ENCODE measurements around the gene LINGO3. TPM values are rescaled to one million over a fixed set of nuclear protein-coding genes. Genes with fewer than 3 reads are reported as not detected.

LINGO3 gene
- total RNA-seq, 1 donor from 2014 or later: not detected

DNA sequence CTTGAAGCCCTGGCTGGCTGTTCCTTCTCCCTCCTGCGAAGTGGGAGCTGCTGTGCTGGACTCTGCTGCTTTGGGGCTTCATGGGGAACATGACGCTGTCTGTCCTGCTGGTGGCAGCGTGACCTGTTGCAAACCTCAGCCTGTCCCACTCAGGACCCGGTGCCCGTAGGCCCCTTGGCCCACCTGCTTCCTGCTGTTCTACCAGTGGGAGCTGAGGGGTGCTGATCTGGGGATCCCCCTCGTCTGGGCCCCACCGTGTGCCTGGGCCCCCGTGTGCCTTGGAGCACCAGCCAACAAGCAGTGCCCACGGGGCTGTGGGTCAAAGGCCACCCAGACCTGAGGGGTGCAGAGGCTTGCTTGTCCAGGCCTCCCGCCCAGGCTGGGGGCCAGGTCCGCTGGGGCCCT lies 25.9 kb upstream of the LINGO3 start:
- Histone ChIP-seq H3K9me3 (no peaks in the 10 kb centered on the region), H3K4me3 (no peak overlapping the region), H3K36me3 (peaks cover under 1 to 7% of the 10 kb centered on the region in 2 donors), H3K4me1 (peaks cover 2 to 22% of the 10 kb centered on the region in 2 donors), H3K27ac (no peak overlapping the region), H3K27me3 (no peaks in the 10 kb centered on the region)
- DNase-seq (ENCODE audit: low spot score in 2 of 2): no peak
- TF ChIP-seq, protein P1, sequence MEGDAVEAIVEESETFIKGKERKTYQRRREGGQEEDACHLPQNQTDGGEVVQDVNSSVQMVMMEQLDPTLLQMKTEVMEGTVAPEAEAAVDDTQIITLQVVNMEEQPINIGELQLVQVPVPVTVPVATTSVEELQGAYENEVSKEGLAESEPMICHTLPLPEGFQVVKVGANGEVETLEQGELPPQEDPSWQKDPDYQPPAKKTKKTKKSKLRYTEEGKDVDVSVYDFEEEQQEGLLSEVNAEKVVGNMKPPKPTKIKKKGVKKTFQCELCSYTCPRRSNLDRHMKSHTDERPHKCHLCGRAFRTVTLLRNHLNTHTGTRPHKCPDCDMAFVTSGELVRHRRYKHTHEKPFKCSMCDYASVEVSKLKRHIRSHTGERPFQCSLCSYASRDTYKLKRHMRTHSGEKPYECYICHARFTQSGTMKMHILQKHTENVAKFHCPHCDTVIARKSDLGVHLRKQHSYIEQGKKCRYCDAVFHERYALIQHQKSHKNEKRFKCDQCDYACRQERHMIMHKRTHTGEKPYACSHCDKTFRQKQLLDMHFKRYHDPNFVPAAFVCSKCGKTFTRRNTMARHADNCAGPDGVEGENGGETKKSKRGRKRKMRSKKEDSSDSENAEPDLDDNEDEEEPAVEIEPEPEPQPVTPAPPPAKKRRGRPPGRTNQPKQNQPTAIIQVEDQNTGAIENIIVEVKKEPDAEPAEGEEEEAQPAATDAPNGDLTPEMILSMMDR (IDR thresholded peaks at IDR 0.05): no peak
- intact Hi-C loops (cut with DNase I): no loop called here

DNA sequence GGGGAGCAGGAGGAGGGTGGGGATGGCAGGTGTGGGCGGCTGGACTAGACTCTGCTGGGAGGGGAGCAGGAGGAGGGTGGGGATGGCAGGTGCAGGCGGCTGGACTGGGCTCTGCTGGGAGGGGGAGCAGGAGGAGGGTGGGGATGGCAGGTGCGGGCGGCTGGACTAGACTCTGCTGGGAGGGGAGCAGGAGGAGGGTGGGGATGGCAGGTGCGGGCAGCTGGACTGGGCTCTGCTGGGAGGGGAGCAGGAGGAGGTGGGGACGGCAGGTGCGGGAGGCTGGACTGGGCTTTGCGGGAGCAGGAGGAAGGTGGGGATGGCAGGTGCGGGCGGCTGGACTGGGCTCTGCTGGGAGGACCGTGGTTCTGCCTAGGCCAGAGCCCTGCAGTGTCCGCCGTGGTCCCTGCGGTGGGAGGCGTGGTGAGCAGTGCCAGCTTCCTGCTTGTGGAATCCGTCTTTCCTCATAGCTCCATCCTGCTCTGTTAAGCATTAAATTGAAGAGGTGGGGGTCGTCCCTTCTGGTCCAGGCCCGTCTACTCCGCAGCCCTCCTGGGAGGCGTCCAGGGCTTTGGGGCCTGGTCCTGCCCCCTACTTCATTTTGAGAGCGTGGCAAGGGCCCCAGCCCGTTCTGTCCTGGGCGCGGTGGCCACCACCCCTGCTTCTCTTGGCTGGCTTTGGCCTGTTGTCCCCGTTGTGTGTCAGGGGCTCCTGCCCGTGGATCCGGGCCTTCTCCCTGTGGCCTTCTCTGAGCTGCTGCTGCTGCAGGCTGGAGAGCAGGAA lies 25.3 kb upstream of the LINGO3 start:
- no peaks in the 10 kb centered on the region for H3K27me3 ChIP-seq
- H3K9me3 ChIP-seq: no peaks in the 10 kb centered on the region
- no peak overlapping the region for H3K27ac ChIP-seq
- H3K4me3 ChIP-seq: no peak overlapping the region
- peaks cover 2 to 22% of the 10 kb centered on the region in 2 donors for H3K4me1 ChIP-seq
- no peak for DNase-seq (ENCODE audit: low spot score in 2 of 2)
- intact Hi-C loops (cut with DNase I): no loop called here
- peaks cover 0 to 7% of the 10 kb centered on the region in 2 donors for H3K36me3 ChIP-seq
- TF ChIP-seq, protein P1 (IDR thresholded peaks at IDR 0.05): no peak

DNA sequence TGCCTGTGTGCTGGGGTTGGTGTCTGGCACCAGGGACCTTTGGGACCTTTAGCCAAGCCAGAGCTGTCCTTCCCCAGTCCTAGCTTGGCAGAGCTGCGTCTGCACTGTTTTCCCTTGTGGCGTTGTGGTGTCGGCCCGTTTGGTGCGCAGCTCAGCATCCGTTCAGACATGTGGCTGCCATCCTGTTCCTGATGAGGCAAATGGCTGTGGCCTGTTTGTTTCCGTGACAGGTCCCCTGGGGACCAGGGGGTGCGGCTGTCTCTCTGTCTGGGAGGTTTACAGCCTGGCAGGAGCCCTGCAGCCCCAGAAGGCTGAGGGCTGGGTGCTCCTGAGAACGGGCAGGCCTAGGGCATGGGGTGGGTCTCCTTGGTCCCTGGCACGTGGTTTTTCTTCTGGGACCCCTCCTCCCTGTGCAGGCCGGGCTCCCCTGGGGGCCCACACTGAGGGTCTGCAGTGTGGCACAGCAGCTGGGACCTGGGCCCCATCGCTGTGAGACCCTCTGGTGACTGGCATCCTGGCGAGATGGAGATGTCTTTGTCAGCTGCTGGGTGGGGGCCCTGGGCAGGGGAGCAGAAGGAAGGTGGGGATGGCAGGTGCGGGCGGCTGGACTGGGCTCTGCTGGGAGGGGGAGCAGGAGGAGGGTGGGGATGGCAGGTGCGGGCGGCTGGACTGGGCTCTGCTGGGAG lies 24.5 kb upstream of the LINGO3 start:
- H3K36me3 ChIP-seq: peaks cover 0 to 6% of the 10 kb centered on the region in 2 donors
- no peak overlapping the region for H3K4me3 ChIP-seq
- DNase-seq (ENCODE audit: low spot score in 2 of 2): no peak
- intact Hi-C loops (cut with DNase I): no loop called here
- peaks cover 2 to 26% of the 10 kb centered on the region in 2 donors for H3K4me1 ChIP-seq
- no peaks in the 10 kb centered on the region for H3K27me3 ChIP-seq
- H3K27ac ChIP-seq: no peak overlapping the region
- H3K9me3 ChIP-seq: no peaks in the 10 kb centered on the region
- TF ChIP-seq, protein P1 (IDR thresholded peaks at IDR 0.05): no peak

DNA sequence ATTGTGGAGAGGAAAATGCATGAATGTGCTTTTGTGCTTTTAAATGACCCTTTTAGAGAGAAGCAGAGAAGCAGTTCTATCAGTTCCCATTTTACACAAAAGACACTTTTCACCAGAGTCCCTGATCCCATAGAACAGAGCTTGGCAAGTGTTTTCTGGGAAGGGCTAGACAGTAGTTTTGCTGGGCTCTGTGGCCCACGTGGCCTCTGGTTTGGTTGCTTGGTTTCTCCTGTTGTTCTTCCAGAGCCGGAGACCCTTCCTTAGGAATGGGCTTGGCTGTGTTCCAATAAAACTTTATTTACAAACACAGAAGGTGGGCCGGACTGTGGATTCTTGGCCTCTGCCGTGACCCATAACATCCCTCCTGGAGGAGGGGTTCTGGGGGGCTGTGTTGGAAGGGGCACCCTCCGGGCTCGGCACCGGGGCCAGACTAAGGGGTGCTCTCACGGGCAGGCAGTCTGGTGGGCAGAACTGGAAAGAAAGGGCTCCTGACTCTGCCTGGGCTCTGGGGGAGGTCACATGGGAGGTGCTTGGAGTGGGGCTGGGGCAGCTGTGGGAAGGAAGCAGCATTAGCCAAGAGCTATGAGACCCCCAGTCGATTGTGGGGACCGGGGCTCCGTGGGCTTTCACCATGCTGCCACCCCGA lies 23.8 kb upstream of the LINGO3 start:
- Histone ChIP-seq H3K4me1 (peaks cover 2 to 33% of the 10 kb centered on the region in 2 donors), H3K27ac (no peak overlapping the region), H3K4me3 (no peak overlapping the region), H3K9me3 (no peaks in the 10 kb centered on the region), H3K27me3 (no peaks in the 10 kb centered on the region), H3K36me3 (peaks cover 0 to 4% of the 10 kb centered on the region in 2 donors)
- TF ChIP-seq, protein P1 (IDR thresholded peaks at IDR 0.05): no peak
- DNase-seq (ENCODE audit: low spot score in 2 of 2): no peak
- intact Hi-C loops (cut with DNase I): no loop called here

DNA sequence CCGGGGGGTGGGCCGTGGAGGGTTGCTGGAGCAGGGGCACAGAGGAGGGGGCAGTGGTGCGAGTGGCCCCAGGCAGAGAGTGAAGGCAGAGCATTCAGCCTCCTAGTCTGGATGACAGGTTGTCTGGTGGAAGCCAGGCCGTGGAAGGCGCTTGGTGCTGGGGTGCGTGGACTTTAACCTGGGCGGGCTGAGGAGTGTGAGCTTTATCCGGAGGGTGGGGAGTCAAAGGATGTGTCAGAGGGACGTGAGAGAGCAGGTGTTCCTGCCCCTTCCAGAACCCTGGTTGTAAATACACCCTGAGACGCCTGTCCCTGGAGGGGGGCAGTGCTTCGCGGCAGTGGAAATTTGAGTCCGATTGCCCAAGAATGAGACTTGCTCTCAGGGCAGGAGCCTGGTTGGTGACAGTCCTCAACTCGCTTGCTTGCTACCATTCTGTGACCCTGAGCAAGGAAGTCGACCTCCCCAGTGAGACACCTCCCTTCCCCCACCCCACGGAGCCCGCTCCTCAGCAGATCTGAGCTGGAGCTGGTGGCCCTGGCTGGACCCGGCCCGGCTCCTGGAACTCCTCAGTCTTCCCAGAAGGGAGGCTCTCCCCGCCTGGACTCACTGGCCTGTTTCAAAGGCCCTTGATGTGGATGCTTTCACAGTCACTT lies 22.8 kb upstream of the LINGO3 start:
- no peaks in the 10 kb centered on the region for H3K27me3 ChIP-seq
- DNase-seq (ENCODE audit: low spot score in 2 of 2): no peak
- H3K36me3 ChIP-seq: peaks cover 0 to 4% of the 10 kb centered on the region in 2 donors
- no peaks in the 10 kb centered on the region for H3K9me3 ChIP-seq
- intact Hi-C loops (cut with DNase I): no loop called here
- H3K4me3 ChIP-seq: no peak overlapping the region
- H3K27ac ChIP-seq: no peak overlapping the region
- peaks cover 2 to 34% of the 10 kb centered on the region in 2 donors for H3K4me1 ChIP-seq
- TF ChIP-seq, protein P1 (IDR thresholded peaks at IDR 0.05): no peak

Measured in ascending aorta (tissue), 2 donors.